Mucosa of rectum (tissue), 2 donors: ENCODE results near the gene ACER3.
"Not testable (repeated sequence)": the region's sequence is repeated elsewhere in the genome, so short reads cannot be mapped to it uniquely, and the experiment has no call there.

Experiments
- H3K27ac ChIP-seq, 2 donors: one replicate each; pipeline ENCODE4 v1.7.0; 2013; ENCODE audit warnings: inconsistent platforms in 2 of 2, low read depth in 2 of 2, low read length in 2 of 2
- H3K27me3 ChIP-seq, 2 donors: one replicate each; pipeline ENCODE4 v1.7.0; 2013; ENCODE audit warnings: low read length in 2 of 2; ENCODE audit not compliant: control insufficient read depth in 2 of 2, insufficient read depth in 2 of 2
- H3K36me3 ChIP-seq, 2 donors: one replicate each; pipeline ENCODE4 v1.7.0; 2013; ENCODE audit warnings: low read length in 2 of 2; ENCODE audit not compliant: control insufficient read depth in 2 of 2, insufficient read depth in 2 of 2
- H3K4me1 ChIP-seq, 2 donors: one replicate each; pipeline ENCODE4 v1.7.0; 2013; ENCODE audit warnings: low read length in 2 of 2, mild to moderate bottlenecking in 1 of 2; ENCODE audit not compliant: control insufficient read depth in 2 of 2, insufficient read depth in 2 of 2
- H3K4me3 ChIP-seq, 2 donors: one replicate each; pipeline ENCODE4 v1.7.0; 2013; ENCODE audit warnings: low read length in 2 of 2
- H3K9ac ChIP-seq, 2 donors: one replicate each; pipeline ENCODE4 v1.7.0; 2013; ENCODE audit warnings: low read length in 2 of 2, low read depth in 1 of 2, mild to moderate bottlenecking in 1 of 2
- H3K9me3 ChIP-seq, 2 donors: one replicate each; pipeline ENCODE4 v1.7.0; 2013; ENCODE audit warnings: low read length in 2 of 2; ENCODE audit not compliant: control insufficient read depth in 2 of 2
- donor health status: healthy.
- donor health status: Normal muscosa, but diverticular disease.

The ACER3 gene

GRCh38 chr11:76861490-76861953 lies 804 bp downstream of the ACER3 start:
- H3K36me3 ChIP-seq: no peaks in the 10 kb centered on the region
- H3K27ac ChIP-seq: peak overlapping the region; percentile 90 to 92
- H3K4me1 ChIP-seq: peaks cover 10 to 12% of the 10 kb centered on the region in 2 donors
- peak overlapping the region; percentile 87 to 98 for H3K9ac ChIP-seq
- H3K27me3 ChIP-seq: no peaks in the 10 kb centered on the region
- no peaks in the 10 kb centered on the region for H3K9me3 ChIP-seq
- H3K4me3 ChIP-seq: peak overlapping the region; percentile 84 to 97

DNA sequence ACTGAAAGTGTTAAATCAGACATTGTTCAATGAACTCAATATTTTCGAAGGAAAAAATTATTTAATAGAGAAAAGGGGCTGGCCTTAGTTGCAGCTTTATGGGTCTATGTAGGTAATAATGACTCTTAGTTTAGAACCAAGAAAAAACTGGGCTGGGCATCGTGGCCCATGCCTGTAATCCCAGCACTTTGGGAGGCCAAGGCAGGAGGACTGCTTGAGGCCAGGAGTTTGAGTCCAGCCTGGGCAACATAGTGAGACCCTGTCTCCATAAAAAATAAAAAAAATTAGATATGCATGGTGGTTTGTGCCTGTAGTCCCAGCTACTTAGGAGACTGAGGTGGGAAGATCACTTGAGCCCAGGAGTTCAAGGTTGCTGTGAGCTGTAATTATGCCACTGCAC lies 2.1 kb downstream of the ACER3 start:
- not testable (repeated sequence) for H3K36me3 ChIP-seq, H3K9me3 ChIP-seq, H3K9ac ChIP-seq, H3K27me3 ChIP-seq, H3K27ac ChIP-seq
- peaks cover 10 to 12% of the 10 kb centered on the region in 2 donors for H3K4me1 ChIP-seq
- peak overlapping the region in 1 of 2 donors; percentile 84 for H3K4me3 ChIP-seq

GRCh38 chr11:76863196-76863777 lies 2.6 kb downstream of the ACER3 start:
- Histone ChIP-seq H3K4me1 (peaks cover 6 to 12% of the 10 kb centered on the region in 2 donors), H3K27me3 (no peaks in the 10 kb centered on the region), H3K9me3 (no peaks in the 10 kb centered on the region), H3K4me3 (no peak overlapping the region), H3K36me3 (no peaks in the 10 kb centered on the region), H3K9ac (no peak overlapping the region), H3K27ac (no peak overlapping the region)

GRCh38 chr11:76872959-76873827 lies 12.5 kb downstream of the ACER3 start:
- peaks cover 0 to 4% of the 10 kb centered on the region in 2 donors for H3K4me1 ChIP-seq
- no peaks in the 10 kb centered on the region for H3K9me3 ChIP-seq
- no peak overlapping the region for H3K9ac ChIP-seq
- no peak overlapping the region for H3K27ac ChIP-seq
- H3K27me3 ChIP-seq: no peaks in the 10 kb centered on the region
- no peak overlapping the region for H3K4me3 ChIP-seq
- peaks cover 0 to 3% of the 10 kb centered on the region in 2 donors for H3K36me3 ChIP-seq

- H3K27me3 ChIP-seq: no peaks in the 10 kb centered on the region
- no peak overlapping the region for H3K4me3 ChIP-seq
- H3K9ac ChIP-seq: no peak overlapping the region
- no peaks in the 10 kb centered on the region for H3K9me3 ChIP-seq
- peaks cover 0 to 4% of the 10 kb centered on the region in 2 donors for H3K4me1 ChIP-seq
- H3K27ac ChIP-seq: no peak overlapping the region
- H3K36me3 ChIP-seq: no peaks in the 10 kb centered on the region
Observed at GRCh38 chr11:76878014-76878413, 17.3 kb downstream of the ACER3 start.

DNA sequence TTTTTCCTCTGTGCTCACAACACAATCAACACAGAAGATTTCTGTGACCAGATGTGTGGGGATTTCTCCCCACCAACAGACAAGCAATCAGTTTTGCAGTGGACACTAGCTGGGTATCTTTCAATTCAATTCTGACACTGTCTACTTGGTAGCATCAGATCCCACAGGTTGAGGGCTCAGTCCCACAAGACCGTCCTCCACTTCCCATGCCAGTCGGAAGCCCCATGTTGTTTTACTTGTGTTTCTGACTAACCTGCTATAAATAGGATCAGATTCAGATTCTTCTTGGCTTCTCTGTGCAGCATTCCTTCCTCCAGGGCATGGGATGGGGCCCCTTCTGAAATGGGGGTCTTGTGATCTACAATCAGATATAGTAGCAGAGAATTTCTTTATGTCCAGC lies 19.6 kb downstream of the ACER3 start:
- Histone ChIP-seq H3K36me3 (no peaks in the 10 kb centered on the region), H3K4me1 (peaks cover 0 to 4% of the 10 kb centered on the region in 2 donors), H3K4me3 (no peak overlapping the region), H3K27me3 (no peaks in the 10 kb centered on the region), H3K27ac (no peak overlapping the region), H3K9ac (no peak overlapping the region), H3K9me3 (no peaks in the 10 kb centered on the region)

- Histone ChIP-seq H3K4me3 (no peak overlapping the region), H3K27ac (no peak overlapping the region), H3K9me3 (no peaks in the 10 kb centered on the region), H3K4me1 (peaks cover 0 to 4% of the 10 kb centered on the region in 2 donors), H3K9ac (no peak overlapping the region), H3K27me3 (no peaks in the 10 kb centered on the region), H3K36me3 (no peaks in the 10 kb centered on the region)
Observed at GRCh38 chr11:76880956-76881355, 20.2 kb downstream of the ACER3 start.

DNA sequence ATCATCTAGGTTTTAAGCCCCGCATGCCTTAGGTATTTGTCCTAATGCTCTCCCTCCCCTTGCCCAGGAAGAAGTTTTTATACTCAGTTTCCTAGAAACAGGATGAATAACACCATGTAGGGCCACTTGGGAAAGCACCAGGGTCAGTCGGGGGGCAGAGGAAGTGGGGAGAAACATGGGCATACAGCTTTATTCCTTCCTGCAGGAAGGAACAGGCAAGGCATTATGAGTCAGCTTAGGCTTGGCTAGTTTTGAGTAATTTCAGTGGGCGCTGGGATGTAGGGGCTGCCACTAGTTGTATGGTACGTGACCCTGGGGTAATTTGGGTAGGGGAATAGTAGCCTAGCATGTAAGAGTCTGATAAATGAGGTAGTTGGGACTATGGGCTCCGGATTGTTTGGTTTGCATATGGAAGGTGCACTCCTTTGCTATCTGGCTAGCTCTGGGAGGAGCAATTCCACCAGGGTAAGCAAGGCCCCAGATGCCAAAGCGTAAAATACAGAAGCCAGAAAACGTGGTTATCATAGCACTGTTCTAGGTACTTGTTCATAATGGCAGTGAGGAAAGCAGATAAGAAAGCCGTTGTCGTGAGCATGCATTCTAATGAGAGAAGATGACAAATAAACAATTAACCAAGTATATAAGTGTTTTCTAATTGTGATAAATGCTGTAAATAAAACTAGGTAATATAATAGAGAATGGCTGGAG lies 24.8 kb downstream of the ACER3 start:
- Histone ChIP-seq H3K4me1 (no peaks in the 10 kb centered on the region), H3K9me3 (no peaks in the 10 kb centered on the region), H3K9ac (no peak overlapping the region), H3K36me3 (no peaks in the 10 kb centered on the region), H3K27ac (no peak overlapping the region), H3K4me3 (no peak overlapping the region), H3K27me3 (no peaks in the 10 kb centered on the region)

GRCh38 chr11:76888989-76889388 lies 28.3 kb downstream of the ACER3 start:
- Histone ChIP-seq H3K27ac (no peak overlapping the region), H3K4me3 (no peak overlapping the region), H3K27me3 (no peaks in the 10 kb centered on the region), H3K9me3 (no peaks in the 10 kb centered on the region), H3K9ac (no peak overlapping the region), H3K4me1 (no peaks in the 10 kb centered on the region), H3K36me3 (no peaks in the 10 kb centered on the region)

DNA sequence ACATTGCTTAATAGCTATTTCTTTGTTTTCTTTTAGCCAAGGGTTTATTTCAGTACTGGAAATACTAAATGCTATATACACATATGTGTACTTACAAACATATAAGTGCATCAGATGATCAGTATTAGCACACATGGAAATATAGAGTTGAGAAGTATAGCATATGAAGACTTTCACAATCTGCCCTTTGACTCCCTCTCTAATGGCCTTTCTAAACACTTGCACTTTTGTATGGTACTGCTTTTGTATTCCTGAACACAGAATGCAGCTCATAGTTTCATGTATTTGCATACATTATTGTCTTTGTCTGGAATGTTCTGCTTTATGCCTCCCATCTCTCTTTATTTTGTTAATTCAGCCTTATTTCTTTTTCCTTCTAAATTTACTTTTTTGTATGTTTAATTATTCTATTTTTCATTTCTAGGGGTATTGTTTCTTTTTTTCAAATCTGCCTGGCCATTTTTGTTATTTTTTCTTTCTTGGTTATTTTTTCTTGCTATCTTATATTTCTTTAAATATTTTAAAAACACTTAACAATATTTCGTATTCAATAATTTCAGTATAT lies 28.8 kb downstream of the ACER3 start:
- Histone ChIP-seq H3K4me3 (no peak overlapping the region), H3K27ac (no peak overlapping the region), H3K4me1 (no peaks in the 10 kb centered on the region), H3K9ac (no peak overlapping the region), H3K9me3 (no peaks in the 10 kb centered on the region), H3K27me3 (no peaks in the 10 kb centered on the region), H3K36me3 (no peaks in the 10 kb centered on the region)
